ENCODE measurements around the gene CREB5. TPM values are rescaled to one million over a fixed set of nuclear protein-coding genes. Genes with fewer than 3 reads are reported as not detected.

CREB5 gene
- total RNA-seq, 1 experiment from 2014 or later = 19.2 TPM

GRCh38 chr7:28747404-28747803, 335.1 kb downstream of the CREB5 start:
- H3K4me3 Mint-ChIP-seq (ENCODE audit: low read depth, unreplicated experiment) = no peak overlapping the region
- H3K9me3 Mint-ChIP-seq (ENCODE audit: low read depth, unreplicated experiment) = no peaks in the 10 kb centered on the region
- no peaks in the 10 kb centered on the region for H3K27me3 Mint-ChIP-seq (ENCODE audit: unreplicated experiment)
- CTCF ChIA-PET = no interaction called here
- H3K4me1 Mint-ChIP-seq (ENCODE audit: low read depth, unreplicated experiment) = peaks cover 19% of the 10 kb centered on the region
- intact Hi-C loops (cut with micrococcal nuclease; ENCODE audit: unreplicated experiment) = no loop called here
- no peak for TF ChIP-seq CTCF (IDR thresholded peaks at IDR 0.05; ENCODE audit: unreplicated experiment)
- H3K36me3 Mint-ChIP-seq (ENCODE audit: insufficient read depth, unreplicated experiment) = no peaks in the 10 kb centered on the region
- no TSS peak for BruUV-seq (replicated peaks)
- no peak overlapping the region for H3K27ac Mint-ChIP-seq (ENCODE audit: unreplicated experiment)
- DNase-seq = no peak

GRCh38 chr7:28747854-28748253, 335.5 kb downstream of the CREB5 start:
- DNase-seq = no peak
- intact Hi-C loops (cut with micrococcal nuclease; ENCODE audit: unreplicated experiment) = loop anchor here (1.0 kb wide), 1 partner anchor 15 kb away; no protein-coding TSS in a partner anchor
- BruUV-seq (replicated peaks) = no TSS peak
- TF ChIP-seq CTCF (IDR thresholded peaks at IDR 0.05; ENCODE audit: unreplicated experiment) = no peak
- CTCF ChIA-PET = no interaction called here
- Mint-ChIP-seq H3K4me1 (ENCODE audit: low read depth, unreplicated experiment) (peaks cover 19% of the 10 kb centered on the region), H3K36me3 (ENCODE audit: insufficient read depth, unreplicated experiment) (no peaks in the 10 kb centered on the region), H3K27ac (ENCODE audit: unreplicated experiment) (no peak overlapping the region), H3K27me3 (ENCODE audit: unreplicated experiment) (no peaks in the 10 kb centered on the region), H3K4me3 (ENCODE audit: low read depth, unreplicated experiment) (no peak overlapping the region), H3K9me3 (ENCODE audit: low read depth, unreplicated experiment) (no peaks in the 10 kb centered on the region)

GRCh38 chr7:28748346-28748745, 336.0 kb downstream of the CREB5 start:
- CTCF ChIA-PET = interaction anchor here (0.6 to 1.1 kb wide), 2 partner anchors 11 to 1405 kb away, joined by 3 to 4 read pairs; no protein-coding TSS in a partner anchor
- H3K36me3 Mint-ChIP-seq (ENCODE audit: insufficient read depth, unreplicated experiment) = no peaks in the 10 kb centered on the region
- peak overlapping the region; percentile 36 for H3K27ac Mint-ChIP-seq (ENCODE audit: unreplicated experiment)
- no peak overlapping the region for H3K4me3 Mint-ChIP-seq (ENCODE audit: low read depth, unreplicated experiment)
- H3K27me3 Mint-ChIP-seq (ENCODE audit: unreplicated experiment) = no peaks in the 10 kb centered on the region
- H3K4me1 Mint-ChIP-seq (ENCODE audit: low read depth, unreplicated experiment) = peaks cover 19% of the 10 kb centered on the region
- intact Hi-C loops (cut with micrococcal nuclease; ENCODE audit: unreplicated experiment) = loop anchor here (1.0 kb wide), 1 partner anchor 15 kb away; no protein-coding TSS in a partner anchor
- no peaks in the 10 kb centered on the region for H3K9me3 Mint-ChIP-seq (ENCODE audit: low read depth, unreplicated experiment)
- TF ChIP-seq CTCF (IDR thresholded peaks at IDR 0.05; ENCODE audit: unreplicated experiment) = no peak
- DNase-seq = no peak
- BruUV-seq (replicated peaks) = no TSS peak

- BruUV-seq (replicated peaks) = no TSS peak
- DNase-seq = peak; percentile 62
- H3K36me3 Mint-ChIP-seq (ENCODE audit: insufficient read depth, unreplicated experiment) = no peaks in the 10 kb centered on the region
- H3K27me3 Mint-ChIP-seq (ENCODE audit: unreplicated experiment) = no peaks in the 10 kb centered on the region
- H3K27ac Mint-ChIP-seq (ENCODE audit: unreplicated experiment) = peak overlapping the region; percentile 36
- H3K9me3 Mint-ChIP-seq (ENCODE audit: low read depth, unreplicated experiment) = no peaks in the 10 kb centered on the region
- no peak for TF ChIP-seq CTCF (IDR thresholded peaks at IDR 0.05; ENCODE audit: unreplicated experiment)
- peaks cover 19% of the 10 kb centered on the region for H3K4me1 Mint-ChIP-seq (ENCODE audit: low read depth, unreplicated experiment)
- CTCF ChIA-PET = interaction anchor here (0.6 to 1.1 kb wide), 2 partner anchors 12 to 1406 kb away, joined by 3 to 4 read pairs; no protein-coding TSS in a partner anchor
- intact Hi-C loops (cut with micrococcal nuclease; ENCODE audit: unreplicated experiment) = loop anchor here (1.0 kb wide), 1 partner anchor 16 kb away; no protein-coding TSS in a partner anchor
- no peak overlapping the region for H3K4me3 Mint-ChIP-seq (ENCODE audit: low read depth, unreplicated experiment)
Measured at GRCh38 chr7:28748933-28749584, 336.7 kb downstream of the CREB5 start.

Data from Calu3 (cell line).